Keratinocyte (primary cell): ENCODE measurements around the gene SPACA1. TPM values are rescaled to one million over a fixed set of nuclear protein-coding genes. Genes with fewer than 3 reads are reported as not detected.
A peak's percentile ranks its signal among the peaks of the same experiment; 100 is the strongest.

Experiments
- DNase-seq: peaks from one replicate; pipeline ENCODE4 v3.0.0-alpha.2; 2011; ENCODE audit warnings: low read depth, missing footprints, low spot score
- FAIRE-seq: peaks from 2 replicates; lab custom pipeline; 2011; peaks lifted over from hg19 to GRCh38; lab: Jason Lieb, UNC
- H2AFZ ChIP-seq: 2 replicates; pipeline ENCODE4 v1.6.0; 2012; ENCODE audit warnings: low read length, control low read depth, inconsistent platforms; ENCODE audit not compliant: control insufficient read depth
- H3K27ac ChIP-seq: 2 replicates; pipeline ENCODE4 v1.5.1; 2011; ENCODE audit warnings: low read length; ENCODE audit not compliant: control insufficient read depth, insufficient read depth
- H3K27me3 ChIP-seq: 3 replicates; pipeline ENCODE4 v1.6.0; 2011; ENCODE audit warnings: low read length; ENCODE audit not compliant: control insufficient read depth, insufficient read depth; ENCODE audit errors: extremely low read depth
- H3K36me3 ChIP-seq, 2 experiments: 2 replicates in 1 of 2; 3 replicates in 1 of 2; pipeline ENCODE4 v1.5.1; 2011; ENCODE audit warnings: low read length in 2 of 2, mild to moderate bottlenecking in 1 of 2; ENCODE audit not compliant: control insufficient read depth in 2 of 2, insufficient read depth in 2 of 2; ENCODE audit errors: extremely low read depth in 1 of 2
- H3K4me1 ChIP-seq: 3 replicates; pipeline ENCODE4 v1.5.1; 2011; ENCODE audit warnings: low read length; ENCODE audit not compliant: control insufficient read depth, insufficient read depth; ENCODE audit errors: extremely low read depth
- H3K4me2 ChIP-seq: 3 replicates; pipeline ENCODE4 v1.6.0; 2011; ENCODE audit warnings: low read depth, low read length; ENCODE audit not compliant: control insufficient read depth, insufficient read depth; ENCODE audit errors: extremely low read depth
- H3K4me3 ChIP-seq, 3 experiments: fragments of 200-600 bp in 1 of 3; sonication (generic) in 1 of 3; 2 replicates in 2 of 3; 3 replicates in 1 of 3; pipeline ENCODE4 v1.5.1; 2011 to 2016; ENCODE audit warnings: low read length in 3 of 3, mild to moderate bottlenecking in 3 of 3, control low read depth in 2 of 3, inconsistent platforms in 1 of 3, low read depth in 1 of 3, mixed read lengths in 1 of 3, mixed run types in 1 of 3, moderate library complexity in 1 of 3; ENCODE audit not compliant: control insufficient read depth in 2 of 3, insufficient read depth in 2 of 3; ENCODE audit errors: extremely low read depth in 1 of 3
- H3K79me2 ChIP-seq: 2 replicates; pipeline ENCODE4 v1.6.0; 2012; ENCODE audit warnings: low read length; ENCODE audit not compliant: control insufficient read depth, insufficient read depth
- H3K9ac ChIP-seq: 3 replicates; pipeline ENCODE4 v1.6.0; 2011; ENCODE audit warnings: low read length; ENCODE audit not compliant: control insufficient read depth, insufficient read depth; ENCODE audit errors: extremely low read depth
- H3K9me1 ChIP-seq: 3 replicates; pipeline ENCODE4 v1.6.0; 2011; ENCODE audit warnings: low read length; ENCODE audit not compliant: control insufficient read depth, insufficient read depth; ENCODE audit errors: extremely low read depth
- H3K9me3 ChIP-seq: 2 replicates; pipeline ENCODE4 v1.5.1; 2012; ENCODE audit warnings: low read depth, low read length; ENCODE audit not compliant: control insufficient read depth
- H4K20me1 ChIP-seq: 3 replicates; pipeline ENCODE4 v1.6.0; 2011; ENCODE audit warnings: low read length; ENCODE audit not compliant: control insufficient read depth, insufficient read depth; ENCODE audit errors: extremely low read depth
- EZH2 ChIP-seq: IDR thresholded peaks from one replicate; pipeline ENCODE4 v1.6.1; 2012; ENCODE audit warnings: inconsistent platforms, mild to moderate bottlenecking, low read length, moderate library complexity
- dilution Hi-C: fragments of 300-500 bp; cut with MboI; formaldehyde crosslinking; loops from one replicate; pipeline ENCODE4 v1.7.0; 2020; ENCODE audit warnings: low sequenced_read_pairs; ENCODE audit not compliant: extremely low pct_ligation_motif_present
- polyA plus RNA-seq, 5 experiments: library from polyadenylated mRNA; depleted of rRNA in 3 of 5; stranded (reverse) in 3 of 5; stranded (forward) in 1 of 5; unstranded in 1 of 5; fragments of >200 nt; gene quantifications; 1 replicate in 1 of 5; 2 replicates in 3 of 5; 3 replicates in 1 of 5; pipeline versions ENCODE4 v1.2.1 to v1.2.3, GENCODE V29; 2011 to 2012; ENCODE audit warnings: missing spikeins in 2 of 5, low read depth in 1 of 5, low replicate concordance in 1 of 5
- TF ChIP-seq, protein P1 (sequence below), 3 experiments: IDR thresholded peaks in 1 of 3; conservative IDR thresholded peaks in 1 of 3; optimal IDR thresholded peaks in 1 of 3; 2 replicates in 2 of 3; 3 replicates in 1 of 3; pipeline versions ENCODE3 to v1.5.1; 2011; ENCODE audit warnings: low read length in 3 of 3, mild to moderate bottlenecking in 3 of 3, moderate library complexity in 2 of 3, control low read depth in 1 of 3, inconsistent platforms in 1 of 3; ENCODE audit not compliant: insufficient read depth in 2 of 3; ENCODE audit errors: extremely low read depth in 1 of 3

Gene SPACA1
- polyA plus RNA-seq, 1 donor (not counting 4 experiments of a cell fraction or from before 2014, with no cell fraction given), result not detected

DNA sequence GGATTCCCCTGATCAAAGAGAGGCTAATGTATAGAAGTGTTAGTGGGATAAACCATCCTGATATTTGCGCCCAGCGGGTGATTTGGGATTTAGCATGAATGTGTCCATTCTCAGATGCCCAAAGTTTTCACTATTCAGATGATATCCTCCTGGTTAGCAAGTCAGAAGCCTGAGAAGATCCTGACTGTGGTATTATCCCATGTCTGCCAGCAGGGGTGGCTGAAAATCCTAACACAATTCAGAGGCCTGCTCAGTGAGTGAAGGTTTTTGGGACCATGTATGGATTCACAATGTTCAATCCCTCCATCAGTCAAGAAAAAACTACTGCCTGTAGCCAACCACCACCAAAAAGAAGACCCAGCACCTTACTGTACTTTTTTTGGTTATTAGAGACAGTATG lies 34.1 kb upstream of the SPACA1 start:
- dilution Hi-C loops, result no loop called here

DNA sequence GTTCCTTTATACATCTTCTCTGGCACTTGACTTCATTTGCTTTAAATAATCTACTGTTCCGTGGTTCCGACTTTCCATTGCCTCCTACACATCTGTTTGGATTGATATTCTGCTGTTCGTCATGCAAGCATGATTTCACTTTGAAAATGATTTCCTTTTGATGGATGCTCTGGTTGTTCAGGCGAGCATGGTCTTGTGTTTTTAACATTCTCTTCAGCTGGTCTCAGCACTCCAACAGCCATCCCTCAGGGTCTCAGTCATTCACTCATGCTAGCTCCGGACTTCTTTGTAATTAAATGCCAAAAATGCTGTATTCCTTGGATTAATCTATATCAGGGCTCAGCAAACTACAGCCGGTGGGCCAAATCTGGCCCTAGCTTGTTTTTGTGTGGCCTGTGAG lies 27.2 kb upstream of the SPACA1 start:
- no peak for FAIRE-seq
- H3K36me3 ChIP-seq, result no peaks in the 10 kb centered on the region
- no peaks in the 10 kb centered on the region for H3K4me1 ChIP-seq
- TF ChIP-seq, protein P1, sequence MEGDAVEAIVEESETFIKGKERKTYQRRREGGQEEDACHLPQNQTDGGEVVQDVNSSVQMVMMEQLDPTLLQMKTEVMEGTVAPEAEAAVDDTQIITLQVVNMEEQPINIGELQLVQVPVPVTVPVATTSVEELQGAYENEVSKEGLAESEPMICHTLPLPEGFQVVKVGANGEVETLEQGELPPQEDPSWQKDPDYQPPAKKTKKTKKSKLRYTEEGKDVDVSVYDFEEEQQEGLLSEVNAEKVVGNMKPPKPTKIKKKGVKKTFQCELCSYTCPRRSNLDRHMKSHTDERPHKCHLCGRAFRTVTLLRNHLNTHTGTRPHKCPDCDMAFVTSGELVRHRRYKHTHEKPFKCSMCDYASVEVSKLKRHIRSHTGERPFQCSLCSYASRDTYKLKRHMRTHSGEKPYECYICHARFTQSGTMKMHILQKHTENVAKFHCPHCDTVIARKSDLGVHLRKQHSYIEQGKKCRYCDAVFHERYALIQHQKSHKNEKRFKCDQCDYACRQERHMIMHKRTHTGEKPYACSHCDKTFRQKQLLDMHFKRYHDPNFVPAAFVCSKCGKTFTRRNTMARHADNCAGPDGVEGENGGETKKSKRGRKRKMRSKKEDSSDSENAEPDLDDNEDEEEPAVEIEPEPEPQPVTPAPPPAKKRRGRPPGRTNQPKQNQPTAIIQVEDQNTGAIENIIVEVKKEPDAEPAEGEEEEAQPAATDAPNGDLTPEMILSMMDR (optimal IDR thresholded peaks at IDR 0.05 in 1 of 3, IDR thresholded peaks at IDR 0.05 in 1 of 3, conservative IDR thresholded peaks at IDR 0.05 in 1 of 3; ENCODE audit: extremely low read depth in 1 of 3, insufficient read depth in 2 of 3, low read length in 3 of 3), result no peak
- H2AFZ ChIP-seq, result no peak overlapping the region
- H3K9ac ChIP-seq, result no peak overlapping the region
- no peaks in the 10 kb centered on the region for H4K20me1 ChIP-seq
- no peak overlapping the region for H3K4me3 ChIP-seq
- DNase-seq, result no peak
- no peaks in the 10 kb centered on the region for H3K9me1 ChIP-seq
- no peaks in the 10 kb centered on the region for H3K79me2 ChIP-seq
- H3K4me2 ChIP-seq, result no peak overlapping the region
- no peaks in the 10 kb centered on the region for H3K27me3 ChIP-seq
- no peaks in the 10 kb centered on the region for H3K9me3 ChIP-seq
- H3K27ac ChIP-seq, result no peak overlapping the region
- dilution Hi-C loops, result no loop called here

More for the DNA sequence above, 34.1 kb upstream of the SPACA1 start:
- no peaks in the 10 kb centered on the region for H3K9me1 ChIP-seq
- no peaks in the 10 kb centered on the region for H3K4me1 ChIP-seq
- no peak for TF ChIP-seq EZH2
- TF ChIP-seq, protein P1 (optimal IDR thresholded peaks at IDR 0.05 in 1 of 3, IDR thresholded peaks at IDR 0.05 in 1 of 3, conservative IDR thresholded peaks at IDR 0.05 in 1 of 3; ENCODE audit: extremely low read depth in 1 of 3, insufficient read depth in 2 of 3, low read length in 3 of 3), result peak in 2 of 3 experiments; percentile 1 to 28
- FAIRE-seq (no peak), DNase-seq (no peak)
- H4K20me1 ChIP-seq, result no peaks in the 10 kb centered on the region
- H3K27me3 ChIP-seq, result no peaks in the 10 kb centered on the region
- no peak overlapping the region for H3K27ac ChIP-seq
- H3K36me3 ChIP-seq, result no peaks in the 10 kb centered on the region
- H3K9ac ChIP-seq, result no peak overlapping the region
- no peaks in the 10 kb centered on the region for H3K9me3 ChIP-seq
- H3K4me2 ChIP-seq, result no peak overlapping the region
- H3K4me3 ChIP-seq, result no peak overlapping the region
- no peak overlapping the region for H2AFZ ChIP-seq
- H3K79me2 ChIP-seq, result no peaks in the 10 kb centered on the region
